Liver (tissue), 9 donors: Measurements from ENCODE around the gene CHST13. TPM values are rescaled to one million over a fixed set of nuclear protein-coding genes. Genes with fewer than 3 reads are reported as not detected.

ENCODE experiments used
- DNase-seq: peaks from one replicate; pipeline ENCODE4 v3.0.0-alpha.2; 2017; ENCODE audit warnings: low spot score
- H3K27ac ChIP-seq, 2 donors: one replicate each; pipeline ENCODE4 v1.7.0; 2013; ENCODE audit warnings: inconsistent platforms in 2 of 2, low read length in 2 of 2, control low read depth in 1 of 2, low read depth in 1 of 2, mild to moderate bottlenecking in 1 of 2
- H3K27me3 ChIP-seq, 4 donors: one replicate each; pipeline versions ENCODE4 v1.6.1 to v1.7.0; 2013; ENCODE audit warnings: low read length in 3 of 4, inconsistent platforms in 1 of 4, mild to moderate bottlenecking in 1 of 4, moderate library complexity in 1 of 4; ENCODE audit not compliant: control insufficient read depth in 4 of 4, insufficient read depth in 4 of 4
- H3K36me3 ChIP-seq, 4 donors: one replicate each; pipeline versions ENCODE4 v1.6.1 to v1.7.0; 2013; ENCODE audit warnings: low read length in 3 of 4, mild to moderate bottlenecking in 3 of 4, low read depth in 1 of 4, moderate library complexity in 1 of 4; ENCODE audit not compliant: control insufficient read depth in 4 of 4, insufficient read depth in 3 of 4
- H3K4me1 ChIP-seq, 4 donors: one replicate each; pipeline versions ENCODE4 v1.6.1 to v1.7.0; 2013; ENCODE audit warnings: low read length in 3 of 4, mild to moderate bottlenecking in 3 of 4, moderate library complexity in 1 of 4; ENCODE audit not compliant: control insufficient read depth in 4 of 4, insufficient read depth in 4 of 4
- H3K4me3 ChIP-seq, 3 donors: one replicate each; pipeline versions ENCODE4 v1.6.1 to v1.7.0; 2013; ENCODE audit warnings: low read length in 3 of 3, control low read depth in 1 of 3, low read depth in 1 of 3, mild to moderate bottlenecking in 1 of 3
- H3K9ac ChIP-seq, 2 donors: one replicate each; pipeline ENCODE4 v1.7.0; 2013; ENCODE audit warnings: low read length in 2 of 2, mild to moderate bottlenecking in 2 of 2, moderate library complexity in 2 of 2, control low read depth in 1 of 2, low read depth in 1 of 2
- H3K9me3 ChIP-seq, 4 donors: one replicate each; pipeline versions ENCODE4 v1.6.1 to v1.7.0; 2013; ENCODE audit warnings: low read length in 3 of 4; ENCODE audit not compliant: control insufficient read depth in 4 of 4
- EGR1 ChIP-seq, 2 donors: IDR thresholded peaks; 2 replicates each; pipeline ENCODE4 v1.6.1; 2016 to 2018; ENCODE audit warnings: antibody characterized with exemption in 2 of 2, low read depth in 2 of 2
- FOXA1 ChIP-seq: IDR thresholded peaks from 2 replicates; pipeline ENCODE4 v1.6.1; 2016; ENCODE audit warnings: antibody characterized with exemption
- FOXA2 ChIP-seq: IDR thresholded peaks from 2 replicates; pipeline ENCODE4 v1.6.1; 2016; ENCODE audit warnings: antibody characterized with exemption
- GABPA ChIP-seq, 2 donors: IDR thresholded peaks in 1 of 2; conservative IDR thresholded peaks in 1 of 2; 2 replicates each; pipeline ENCODE4 v1.6.1; 2016; ENCODE audit warnings: antibody characterized with exemption in 2 of 2, mild to moderate bottlenecking in 1 of 2, moderate library complexity in 1 of 2
- HNF4A ChIP-seq, 2 donors: conservative IDR thresholded peaks; 2 replicates each; pipeline ENCODE4 v1.6.1; 2016; ENCODE audit warnings: antibody characterized with exemption in 2 of 2, mild to moderate bottlenecking in 2 of 2
- HNF4G ChIP-seq: IDR thresholded peaks from 2 replicates; pipeline ENCODE4 v1.6.1; 2016; ENCODE audit warnings: antibody characterized with exemption
- JUND ChIP-seq, 2 donors: IDR thresholded peaks; 2 replicates each; pipeline ENCODE4 v1.6.1; 2016; ENCODE audit warnings: antibody characterized with exemption in 2 of 2
- NR2F2 ChIP-seq: IDR thresholded peaks from 2 replicates; pipeline ENCODE4 v1.6.1; 2016; ENCODE audit warnings: antibody characterized with exemption
- RAD21 ChIP-seq, 2 donors: IDR thresholded peaks; 2 replicates each; pipeline ENCODE4 v1.6.1; 2016; ENCODE audit warnings: antibody characterized with exemption in 2 of 2, mild to moderate bottlenecking in 2 of 2
- REST ChIP-seq: IDR thresholded peaks from 2 replicates; pipeline ENCODE4 v1.6.1; 2016; ENCODE audit warnings: antibody characterized with exemption, mild to moderate bottlenecking
- RXRA ChIP-seq, 2 donors: IDR thresholded peaks; 2 replicates each; pipeline ENCODE4 v1.6.1; 2017 to 2018; ENCODE audit warnings: antibody characterized with exemption in 2 of 2, mild to moderate bottlenecking in 1 of 2
- SP1 ChIP-seq: IDR thresholded peaks from 2 replicates; pipeline ENCODE4 v1.6.1; 2018; ENCODE audit warnings: antibody characterized with exemption, mild to moderate bottlenecking
- TAF1 ChIP-seq: conservative IDR thresholded peaks from 2 replicates; pipeline ENCODE4 v1.6.1; 2016; ENCODE audit warnings: antibody characterized with exemption, mild to moderate bottlenecking
- YY1 ChIP-seq: IDR thresholded peaks from 2 replicates; pipeline ENCODE4 v1.6.1; 2016; ENCODE audit warnings: antibody characterized with exemption, mild to moderate bottlenecking
- ZBTB33 ChIP-seq: IDR thresholded peaks from 2 replicates; pipeline ENCODE4 v1.6.1; 2016; ENCODE audit warnings: antibody characterized with exemption
- WGBS: extraction: QIAGEN DNeasy Blood & Tissue Kit; methylation state at CpG from one replicate; pipeline ENCODE4 v1.1.7; 2013; 5-methylcytosine and 5-hydroxymethylcytosine counted together
- polyA plus RNA-seq, 2 donors: library from polyadenylated mRNA; stranded (reverse) in 1 of 2; unstranded in 1 of 2; fragments of 200-250 nt in 1 of 2; fragments of >200 nt in 1 of 2; fragmentation: Nextera tagmentation in 1 of 2; extraction: Ambion mirVana in 1 of 2; gene quantifications; one replicate each; pipeline versions ENCODE4 v1.2.1 to v1.2.3, GENCODE V29; 2013 to 2015
- total RNA-seq, 2 donors: library from RNA; depleted of rRNA; stranded (reverse); fragments of >200 nt; gene quantifications; one replicate each; pipeline ENCODE4 v1.2.3, GENCODE V29; 2014
- TF ChIP-seq, protein P1 (sequence below): fragments of 150-350 bp; IDR thresholded peaks from 2 replicates; pipeline ENCODE4 v1.5.1; 2017; ENCODE audit warnings: improper control_type of control experiment, low read depth, low read length; ENCODE audit not compliant: missing input control
- TF ChIP-seq, protein P2 (sequence below): IDR thresholded peaks from 2 replicates; pipeline ENCODE4 v1.6.1; 2016; ENCODE audit warnings: antibody characterized with exemption
- TF ChIP-seq, protein P3 (sequence below): IDR thresholded peaks from 2 replicates; pipeline ENCODE4 v1.6.1; 2016; ENCODE audit warnings: antibody characterized with exemption
- donor health status: healthy.
- donor health status: healthy.
- donor health status: healthy.
- donor health status: healthy.
- donor health status: healthy.

Gene CHST13
- total and polyA plus RNA-seq, 4 donors: 19.7 to 39.1 (median 25.2) TPM

- peaks cover 0 to 10% (median 1%) of the 10 kb centered on the region in 4 donors for H3K36me3 ChIP-seq
- no peak overlapping the region for H3K9ac ChIP-seq
- H3K9me3 ChIP-seq: no peaks in the 10 kb centered on the region
- H3K4me3 ChIP-seq: no peak overlapping the region
- H3K27ac ChIP-seq: no peak overlapping the region
- peaks cover 2 to 37% (median 20%) of the 10 kb centered on the region in 4 donors for H3K4me1 ChIP-seq
- no peaks in the 10 kb centered on the region for H3K27me3 ChIP-seq
- WGBS: 97% methylated on average over 10 of the region's 10 CpGs
- TF ChIP-seq RAD21 (IDR thresholded peaks at IDR 0.05) (no peak), HNF4A (conservative IDR thresholded peaks at IDR 0.05) (no peak), ZBTB33 (no peak), GABPA (IDR thresholded peaks at IDR 0.05 in 1 of 2, conservative IDR thresholded peaks at IDR 0.05 in 1 of 2) (no peak), TAF1 (no peak), REST (no peak), FOXA1 (no peak), SP1 (no peak), NR2F2 (no peak), HNF4G (no peak), RXRA (IDR thresholded peaks at IDR 0.05) (no peak), YY1 (no peak), EGR1 (IDR thresholded peaks at IDR 0.05; ENCODE audit: low read depth in 2 of 2) (no peak), FOXA2 (no peak), JUND (IDR thresholded peaks at IDR 0.05) (no peak)
- TF ChIP-seq, protein P1, sequence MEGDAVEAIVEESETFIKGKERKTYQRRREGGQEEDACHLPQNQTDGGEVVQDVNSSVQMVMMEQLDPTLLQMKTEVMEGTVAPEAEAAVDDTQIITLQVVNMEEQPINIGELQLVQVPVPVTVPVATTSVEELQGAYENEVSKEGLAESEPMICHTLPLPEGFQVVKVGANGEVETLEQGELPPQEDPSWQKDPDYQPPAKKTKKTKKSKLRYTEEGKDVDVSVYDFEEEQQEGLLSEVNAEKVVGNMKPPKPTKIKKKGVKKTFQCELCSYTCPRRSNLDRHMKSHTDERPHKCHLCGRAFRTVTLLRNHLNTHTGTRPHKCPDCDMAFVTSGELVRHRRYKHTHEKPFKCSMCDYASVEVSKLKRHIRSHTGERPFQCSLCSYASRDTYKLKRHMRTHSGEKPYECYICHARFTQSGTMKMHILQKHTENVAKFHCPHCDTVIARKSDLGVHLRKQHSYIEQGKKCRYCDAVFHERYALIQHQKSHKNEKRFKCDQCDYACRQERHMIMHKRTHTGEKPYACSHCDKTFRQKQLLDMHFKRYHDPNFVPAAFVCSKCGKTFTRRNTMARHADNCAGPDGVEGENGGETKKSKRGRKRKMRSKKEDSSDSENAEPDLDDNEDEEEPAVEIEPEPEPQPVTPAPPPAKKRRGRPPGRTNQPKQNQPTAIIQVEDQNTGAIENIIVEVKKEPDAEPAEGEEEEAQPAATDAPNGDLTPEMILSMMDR: no peak
- TF ChIP-seq, protein P2, sequence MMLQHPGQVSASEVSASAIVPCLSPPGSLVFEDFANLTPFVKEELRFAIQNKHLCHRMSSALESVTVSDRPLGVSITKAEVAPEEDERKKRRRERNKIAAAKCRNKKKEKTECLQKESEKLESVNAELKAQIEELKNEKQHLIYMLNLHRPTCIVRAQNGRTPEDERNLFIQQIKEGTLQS: no peak
- TF ChIP-seq, protein P3, sequence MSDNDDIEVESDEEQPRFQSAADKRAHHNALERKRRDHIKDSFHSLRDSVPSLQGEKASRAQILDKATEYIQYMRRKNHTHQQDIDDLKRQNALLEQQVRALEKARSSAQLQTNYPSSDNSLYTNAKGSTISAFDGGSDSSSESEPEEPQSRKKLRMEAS: no peak
- no peak for DNase-seq
Measured at GRCh38 chr3:126539558-126540250, 15.7 kb downstream of the CHST13 start.
